Smooth muscle cell (in vitro differentiated cells): ENCODE measurements around the gene YBEY. TPM values are rescaled to one million over a fixed set of nuclear protein-coding genes. Genes with fewer than 3 reads are reported as not detected.
"Not testable (repeated sequence)": the region's sequence is repeated elsewhere in the genome, so short reads cannot be mapped to it uniquely, and the experiment has no call there.

ENCODE experiments used
- DNase-seq: peaks from one replicate; lab custom pipeline; 2025; ENCODE audit not compliant: unreplicated experiment; lab: John Stamatoyannopoulos, UW
- H2AFZ ChIP-seq: fragments of 200-600 bp; sonication (generic); 2 replicates; pipeline ENCODE4 v1.6.0; 2016; ENCODE audit warnings: antibody characterized with exemption, low read depth, mild to moderate bottlenecking
- H3F3A ChIP-seq: fragments of 200-600 bp; sonication (generic); 2 replicates; pipeline ENCODE4 v1.6.0; 2017; ENCODE audit warnings: antibody characterized with exemption, low read depth
- H3K27ac ChIP-seq: fragments of 200-600 bp; sonication (generic); 2 replicates; pipeline ENCODE4 v1.5.1; 2016; ENCODE audit warnings: low read depth, mild to moderate bottlenecking
- H3K27me3 ChIP-seq: fragments of 200-600 bp; sonication (generic); 2 replicates; pipeline ENCODE4 v1.6.1; 2016; ENCODE audit warnings: low read depth, mild to moderate bottlenecking
- H3K36me3 ChIP-seq: fragments of 200-600 bp; sonication (generic); 2 replicates; pipeline ENCODE4 v1.5.1; 2016; ENCODE audit warnings: low read depth
- H3K4me1 ChIP-seq: fragments of 200-600 bp; sonication (generic); 2 replicates; pipeline ENCODE4 v1.5.1; 2016; ENCODE audit warnings: low read depth
- H3K4me2 ChIP-seq: fragments of 200-600 bp; sonication (generic); 2 replicates; pipeline ENCODE4 v1.6.0; 2016; ENCODE audit warnings: mild to moderate bottlenecking
- H3K4me3 ChIP-seq: fragments of 200-600 bp; sonication (generic); 2 replicates; pipeline ENCODE4 v1.5.1; 2016; ENCODE audit warnings: mild to moderate bottlenecking
- H3K79me2 ChIP-seq: fragments of 200-600 bp; sonication (generic); 2 replicates; pipeline ENCODE4 v1.6.0; 2016; ENCODE audit warnings: low read depth, mild to moderate bottlenecking
- H3K9ac ChIP-seq: fragments of 200-600 bp; sonication (generic); 2 replicates; pipeline ENCODE4 v1.6.0; 2016; ENCODE audit warnings: low read depth
- H3K9me3 ChIP-seq: fragments of 200-600 bp; sonication (generic); replicated peaks from 2 replicates; pipeline ENCODE4 v1.5.1; 2016; ENCODE audit warnings: low read depth
- H4K20me1 ChIP-seq: fragments of 200-600 bp; sonication (generic); 2 replicates; pipeline ENCODE4 v1.6.0; 2016; ENCODE audit warnings: low read depth
- WGBS: methylation state at CpG from one replicate; pipeline ENCODE4 v1.1.7; 2016; ENCODE audit warnings: low lambda C conversion rate; 5-methylcytosine and 5-hydroxymethylcytosine counted together
- polyA plus RNA-seq: library from polyadenylated mRNA; unstranded; fragments of >200 nt; fragmentation: Nextera tagmentation; extraction: Ambion mirVana; gene quantifications from 2 replicates; pipeline ENCODE4 v1.2.1, GENCODE V29; 2016
- total RNA-seq: library from RNA; depleted of rRNA; stranded (reverse); fragments of >200 nt; gene quantifications from 2 replicates; pipeline ENCODE4 v1.2.3, GENCODE V29; 2014
- TF ChIP-seq, protein P1 (sequence below): fragments of 200-600 bp; sonication (generic); IDR thresholded peaks from 2 replicates; pipeline ENCODE4 v1.5.1; 2017; ENCODE audit warnings: borderline replicate concordance, mild to moderate bottlenecking, antibody characterized with exemption; ENCODE audit not compliant: insufficient read depth, poor library complexity, severe bottlenecking

Gene YBEY
- total and polyA plus RNA-seq, 2 experiments from 2014 or later = 24.1 to 31.1 TPM

DNA sequence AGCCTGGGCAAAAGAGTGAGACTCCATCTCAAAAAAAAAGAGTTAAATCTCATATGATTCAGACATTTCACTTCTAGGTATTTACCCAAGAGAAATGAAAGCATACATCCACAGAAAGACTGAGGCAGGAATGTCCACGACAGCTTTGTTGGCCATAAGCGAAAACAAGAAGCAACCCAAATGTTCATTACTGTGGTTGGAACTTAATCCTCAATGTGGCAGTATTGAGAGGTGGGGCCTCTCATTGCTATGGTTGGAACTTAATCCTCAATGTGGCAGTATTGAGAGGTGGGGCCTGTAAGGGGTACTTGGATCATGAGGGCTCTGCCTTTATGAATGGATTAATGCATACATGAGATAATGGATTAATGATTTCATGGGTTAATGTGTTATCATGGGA is 22.3 kb downstream of the YBEY start:
- 91% methylated on average over 2 of the region's 2 CpGs for WGBS
- Histone ChIP-seq H3K27me3 (no peaks in the 10 kb centered on the region), H3K27ac (no peak overlapping the region), H3K9ac (no peak overlapping the region), H3K4me2 (no peak overlapping the region), H3F3A (no peaks in the 10 kb centered on the region), H4K20me1 (no peaks in the 10 kb centered on the region), H2AFZ (no peak overlapping the region), H3K9me3 (no peaks in the 10 kb centered on the region), H3K79me2 (no peaks in the 10 kb centered on the region), H3K36me3 (no peaks in the 10 kb centered on the region), H3K4me3 (no peak overlapping the region), H3K4me1 (no peaks in the 10 kb centered on the region)
- no peak for DNase-seq
- TF ChIP-seq, protein P1, sequence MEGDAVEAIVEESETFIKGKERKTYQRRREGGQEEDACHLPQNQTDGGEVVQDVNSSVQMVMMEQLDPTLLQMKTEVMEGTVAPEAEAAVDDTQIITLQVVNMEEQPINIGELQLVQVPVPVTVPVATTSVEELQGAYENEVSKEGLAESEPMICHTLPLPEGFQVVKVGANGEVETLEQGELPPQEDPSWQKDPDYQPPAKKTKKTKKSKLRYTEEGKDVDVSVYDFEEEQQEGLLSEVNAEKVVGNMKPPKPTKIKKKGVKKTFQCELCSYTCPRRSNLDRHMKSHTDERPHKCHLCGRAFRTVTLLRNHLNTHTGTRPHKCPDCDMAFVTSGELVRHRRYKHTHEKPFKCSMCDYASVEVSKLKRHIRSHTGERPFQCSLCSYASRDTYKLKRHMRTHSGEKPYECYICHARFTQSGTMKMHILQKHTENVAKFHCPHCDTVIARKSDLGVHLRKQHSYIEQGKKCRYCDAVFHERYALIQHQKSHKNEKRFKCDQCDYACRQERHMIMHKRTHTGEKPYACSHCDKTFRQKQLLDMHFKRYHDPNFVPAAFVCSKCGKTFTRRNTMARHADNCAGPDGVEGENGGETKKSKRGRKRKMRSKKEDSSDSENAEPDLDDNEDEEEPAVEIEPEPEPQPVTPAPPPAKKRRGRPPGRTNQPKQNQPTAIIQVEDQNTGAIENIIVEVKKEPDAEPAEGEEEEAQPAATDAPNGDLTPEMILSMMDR = no peak

- H3F3A ChIP-seq, H4K20me1 ChIP-seq, H3K27ac ChIP-seq, H3K27me3 ChIP-seq, H3K9ac ChIP-seq, H3K4me3 ChIP-seq, H3K79me2 ChIP-seq, H3K36me3 ChIP-seq, H2AFZ ChIP-seq, H3K4me1 ChIP-seq, H3K4me2 ChIP-seq, H3K9me3 ChIP-seq, DNase-seq: not testable (repeated sequence)
- 98% methylated on average over 8 of the region's 8 CpGs for WGBS
These were observed 24.1 kb downstream of the YBEY start for GRCh38 chr21:46310260-46310659.

DNA sequence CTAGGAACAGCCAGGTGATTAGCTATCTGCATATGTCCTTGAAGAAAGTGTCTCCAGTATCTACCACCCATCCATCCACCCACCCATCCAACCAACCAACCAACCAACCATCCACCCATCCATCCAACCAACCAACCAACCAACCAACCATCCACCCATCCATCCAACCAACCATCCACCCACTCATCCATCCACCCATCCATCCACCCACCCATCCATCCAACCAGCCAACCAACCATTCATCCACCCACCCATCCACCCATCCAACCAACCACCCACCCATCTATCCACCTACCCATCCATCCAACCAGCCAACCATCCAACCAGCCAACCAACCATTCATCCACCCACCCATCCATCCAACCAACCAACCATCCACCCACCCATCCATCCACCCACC is 25.4 kb downstream of the YBEY start:
- no peak for DNase-seq
- H3K4me2 ChIP-seq = no peak overlapping the region
- no peaks in the 10 kb centered on the region for H3K27me3 ChIP-seq
- no peaks in the 10 kb centered on the region for H3K4me1 ChIP-seq
- no peak overlapping the region for H3K9ac ChIP-seq
- H3F3A ChIP-seq = no peaks in the 10 kb centered on the region
- no peak overlapping the region for H3K27ac ChIP-seq
- H3K36me3 ChIP-seq = no peaks in the 10 kb centered on the region
- H4K20me1 ChIP-seq = no peaks in the 10 kb centered on the region
- no peak overlapping the region for H2AFZ ChIP-seq
- H3K9me3 ChIP-seq = no peaks in the 10 kb centered on the region
- TF ChIP-seq, protein P1 = no peak
- no peak overlapping the region for H3K4me3 ChIP-seq
- no peaks in the 10 kb centered on the region for H3K79me2 ChIP-seq

DNA sequence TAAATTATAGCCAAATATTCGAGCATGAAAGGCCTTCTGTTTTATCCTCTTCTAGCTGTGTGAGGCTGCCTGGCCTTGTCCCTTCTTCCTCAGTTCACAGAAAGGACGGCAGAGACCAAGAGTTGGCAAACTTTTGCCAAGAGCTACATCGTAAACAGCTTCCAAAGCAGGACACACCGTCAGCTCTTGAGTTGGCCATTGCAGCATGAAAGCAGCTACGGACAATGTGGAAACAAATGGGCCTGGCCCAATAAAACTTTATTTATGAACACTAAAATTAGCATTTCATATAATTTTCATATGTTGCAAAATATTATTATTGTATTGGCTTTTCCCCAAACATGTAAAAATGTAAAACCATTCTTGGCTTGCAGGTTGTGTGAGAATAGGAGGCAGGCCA is 26.8 kb downstream of the YBEY start:
- Histone ChIP-seq H3F3A (no peaks in the 10 kb centered on the region), H3K27ac (no peak overlapping the region), H3K4me3 (no peak overlapping the region), H3K9me3 (no peaks in the 10 kb centered on the region), H3K4me2 (no peak overlapping the region), H2AFZ (no peak overlapping the region), H3K4me1 (no peaks in the 10 kb centered on the region), H3K9ac (no peak overlapping the region), H4K20me1 (no peaks in the 10 kb centered on the region), H3K79me2 (no peaks in the 10 kb centered on the region), H3K27me3 (no peaks in the 10 kb centered on the region), H3K36me3 (no peaks in the 10 kb centered on the region)
- TF ChIP-seq, protein P1 = no peak
- DNase-seq = no peak
- WGBS = over 99% methylated on average over 5 of the region's 5 CpGs
